NCI-H82 treated with DMSO at 0.1 percent for 48 hours (cell line): Measurements from ENCODE around the gene CD74.
"Not testable (repeated sequence)": the region's sequence is repeated elsewhere in the genome, so short reads cannot be mapped to it uniquely, and the experiment has no call there.

Experiments
- DNase-seq: peaks from one replicate; lab custom pipeline; 2025; ENCODE audit not compliant: unreplicated experiment; lab: John Stamatoyannopoulos, UW

CD74 gene

DNA sequence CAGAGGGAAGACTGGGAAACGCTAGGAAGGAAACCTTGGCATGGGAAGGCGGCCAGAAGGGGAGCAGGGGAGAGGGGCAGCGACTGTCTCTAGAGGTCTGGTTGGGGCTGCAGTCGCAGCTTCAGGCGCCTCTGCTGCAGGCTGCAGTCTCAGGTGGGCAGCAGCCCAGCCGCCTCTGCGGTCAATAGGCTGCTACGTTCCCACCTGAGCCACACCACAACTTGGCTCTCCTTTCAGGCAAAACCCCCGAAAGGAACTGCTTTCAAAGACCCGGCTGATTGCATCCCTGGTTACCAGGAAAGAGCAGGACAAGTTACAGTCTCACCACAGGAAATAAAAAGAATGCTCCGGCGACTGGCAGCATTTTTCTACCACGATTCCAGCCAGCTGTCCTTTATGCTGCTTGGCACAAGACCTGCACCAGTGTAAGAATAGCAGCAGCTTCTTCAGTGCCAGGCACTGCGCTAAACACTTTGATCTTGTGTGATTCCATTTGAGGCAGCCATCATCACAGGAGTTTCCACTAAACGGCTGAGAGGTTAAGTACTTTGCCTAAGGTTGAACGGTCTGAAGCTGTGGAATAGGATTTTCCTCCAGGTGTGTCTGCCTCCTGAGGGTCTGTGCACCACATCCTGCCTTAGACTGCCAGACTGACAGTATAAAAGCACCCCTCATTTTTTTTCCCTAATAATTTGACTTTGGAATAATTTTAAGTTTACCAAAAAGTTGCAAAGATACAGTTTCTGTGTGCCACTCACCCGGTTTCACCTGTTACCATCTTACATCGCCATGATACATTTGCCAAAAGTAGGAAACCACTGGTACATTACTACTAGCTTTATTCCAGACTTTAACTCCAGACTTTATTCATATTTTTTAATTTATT lies 29.3 kb upstream of the CD74 start:
- no peak for DNase-seq

DNA sequence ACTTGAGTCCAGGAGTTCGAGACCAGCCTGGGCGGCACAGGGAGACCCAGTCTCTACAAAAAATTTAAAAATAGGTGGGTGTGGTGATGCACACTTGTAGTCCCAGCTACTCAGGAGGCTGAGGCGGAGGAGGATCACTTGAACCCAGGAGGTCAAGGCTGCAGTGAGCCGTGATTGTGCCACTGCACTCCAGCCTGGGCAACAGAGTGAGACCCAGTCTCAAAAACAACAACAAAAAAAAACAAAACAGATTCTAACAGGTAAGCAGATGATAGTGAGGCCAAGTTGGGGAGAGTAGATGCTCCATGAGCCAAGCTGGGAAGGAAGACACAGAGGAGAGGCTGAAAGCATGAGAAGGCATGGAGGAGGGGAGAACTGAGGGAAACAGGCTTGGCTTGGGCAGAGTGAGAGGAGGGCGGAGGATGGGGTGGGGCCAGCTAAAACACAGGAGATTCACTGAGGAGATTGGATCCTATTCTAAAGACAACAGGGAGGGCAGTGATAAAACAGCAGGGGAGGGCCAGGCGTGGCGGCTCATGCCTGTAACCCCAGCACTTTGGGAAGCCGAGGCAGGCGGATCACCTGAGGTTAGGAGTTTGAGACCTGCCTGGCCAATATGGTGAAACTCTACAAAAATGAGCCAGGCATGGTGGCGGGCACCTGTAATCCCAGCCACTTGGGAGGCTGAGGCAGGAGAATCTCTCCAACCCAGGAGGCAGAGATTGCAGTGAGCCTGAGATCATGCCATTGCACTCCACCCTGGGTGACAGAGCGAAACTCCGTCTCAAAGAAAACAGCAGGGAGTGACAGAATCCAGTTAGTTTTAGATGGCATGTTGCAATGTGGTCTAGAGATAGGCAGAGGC lies 28.5 kb upstream of the CD74 start:
- no peak for DNase-seq

DNA sequence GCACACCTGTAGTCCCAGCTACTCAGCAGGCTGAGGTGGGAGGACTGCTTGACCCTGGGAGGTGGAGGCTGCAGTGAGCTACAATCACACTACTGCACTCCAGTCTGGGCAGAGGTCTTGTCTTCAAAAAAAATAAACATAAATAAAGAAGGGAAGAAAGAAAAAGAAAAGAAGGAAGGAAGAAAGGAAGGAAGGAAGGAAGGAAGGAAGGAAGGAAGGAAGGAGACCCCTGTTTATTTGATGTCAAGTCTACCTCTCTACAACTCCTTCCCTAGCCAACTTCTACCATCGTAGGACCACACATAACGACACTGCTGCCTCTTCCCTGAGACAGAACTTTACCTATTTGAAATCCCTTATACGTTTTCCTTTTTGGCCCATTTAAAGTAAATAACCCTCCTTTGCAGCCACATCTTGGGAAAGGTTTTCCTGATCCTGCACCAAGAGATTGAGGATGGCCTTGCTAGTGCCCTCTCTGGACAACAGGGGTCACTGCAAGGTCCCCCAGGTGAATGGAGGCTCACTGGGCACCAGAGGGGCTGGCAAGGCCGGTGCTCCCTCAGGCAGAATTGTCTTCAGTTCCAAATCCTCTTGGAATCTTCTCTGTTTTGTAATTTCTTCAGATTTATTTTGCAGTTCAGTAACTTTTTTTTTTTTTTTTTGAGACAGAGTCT lies 26.3 kb upstream of the CD74 start:
- DNase-seq: no peak

DNA sequence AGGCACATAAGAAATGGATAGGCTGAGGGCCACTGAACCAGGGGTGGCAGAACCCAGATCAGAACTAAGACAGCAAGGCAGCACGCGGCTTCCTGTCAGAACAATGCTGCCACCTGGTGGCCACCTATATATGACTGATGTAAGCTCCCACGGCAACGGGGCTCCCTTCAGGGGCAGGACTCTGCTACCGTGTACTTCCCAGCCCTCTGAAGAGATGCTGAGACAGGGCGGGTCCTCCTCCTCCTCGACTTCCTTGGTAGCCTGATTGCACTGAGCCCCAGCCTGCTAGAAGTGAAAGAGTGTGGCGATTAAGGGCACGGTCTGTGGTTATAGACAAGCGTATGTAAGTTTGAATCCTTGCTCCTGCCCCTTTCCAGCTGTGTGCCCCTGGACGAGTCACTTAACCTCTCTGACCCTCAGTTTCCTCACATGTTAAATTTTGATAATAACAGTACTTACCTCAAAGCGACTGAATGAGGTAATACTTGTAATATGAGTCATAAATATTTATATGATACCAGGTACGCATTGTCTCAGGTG lies 23.5 kb upstream of the CD74 start:
- peak; percentile 79 for DNase-seq

DNA sequence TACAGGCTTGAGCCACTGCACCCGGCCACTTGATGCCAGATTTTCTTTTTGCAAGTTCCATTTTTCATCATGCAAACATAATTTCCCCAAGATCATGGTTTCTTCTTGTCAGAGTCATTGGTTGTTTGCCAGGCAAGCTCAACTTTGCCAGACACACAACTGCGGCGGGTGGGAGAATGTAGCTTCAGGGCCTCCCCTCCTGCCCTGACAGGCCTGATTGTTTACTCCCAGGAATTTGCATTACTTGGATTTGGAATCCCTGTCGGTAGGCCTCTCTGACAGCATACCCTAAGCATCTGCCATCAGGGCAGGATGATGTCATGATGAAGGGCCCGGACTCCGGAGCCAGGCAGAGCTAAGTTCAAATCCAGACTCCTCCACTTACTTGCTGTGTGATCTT lies 21.8 kb upstream of the CD74 start:
- DNase-seq: no peak

DNA sequence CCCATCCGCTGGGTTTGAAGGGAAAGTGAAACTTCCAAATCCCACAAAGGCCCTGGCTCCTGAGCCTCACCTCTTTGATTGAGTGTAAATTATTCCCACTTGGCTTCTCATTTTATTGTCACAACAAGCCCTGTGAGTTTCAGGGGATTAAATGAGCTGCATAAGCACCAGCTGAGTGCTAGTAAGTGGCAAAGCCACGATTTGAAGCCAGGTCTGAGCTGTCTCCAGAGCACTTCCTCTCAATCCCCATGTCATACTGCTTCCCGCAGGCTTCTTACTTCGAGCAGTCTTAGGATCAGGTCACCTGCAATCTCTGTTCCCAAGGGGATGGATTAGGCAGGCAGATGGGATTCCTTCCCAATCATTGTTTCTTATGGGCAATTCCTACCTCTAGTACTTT lies 18.9 kb upstream of the CD74 start:
- DNase-seq: peak; percentile 75

DNA sequence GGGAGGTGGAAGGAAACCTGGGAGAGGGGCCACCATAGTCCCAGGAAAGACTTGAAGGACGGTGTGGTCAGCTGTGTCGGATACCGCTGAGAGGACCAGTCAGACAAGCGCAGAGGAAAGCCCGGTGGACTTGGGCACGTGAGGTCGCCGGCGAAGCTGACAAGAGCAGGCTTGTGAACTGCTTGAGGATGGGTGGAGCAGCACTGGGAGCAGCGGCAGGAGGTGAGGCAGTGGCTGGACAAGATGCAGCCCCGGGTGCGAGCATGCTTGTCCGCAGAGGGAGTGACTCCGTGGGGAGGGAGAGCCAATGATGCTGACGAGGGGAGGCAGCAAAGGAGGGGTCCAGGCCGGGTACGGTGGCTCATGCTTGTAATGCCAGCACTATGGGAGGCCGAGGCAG lies 18.3 kb upstream of the CD74 start:
- DNase-seq: no peak

DNA sequence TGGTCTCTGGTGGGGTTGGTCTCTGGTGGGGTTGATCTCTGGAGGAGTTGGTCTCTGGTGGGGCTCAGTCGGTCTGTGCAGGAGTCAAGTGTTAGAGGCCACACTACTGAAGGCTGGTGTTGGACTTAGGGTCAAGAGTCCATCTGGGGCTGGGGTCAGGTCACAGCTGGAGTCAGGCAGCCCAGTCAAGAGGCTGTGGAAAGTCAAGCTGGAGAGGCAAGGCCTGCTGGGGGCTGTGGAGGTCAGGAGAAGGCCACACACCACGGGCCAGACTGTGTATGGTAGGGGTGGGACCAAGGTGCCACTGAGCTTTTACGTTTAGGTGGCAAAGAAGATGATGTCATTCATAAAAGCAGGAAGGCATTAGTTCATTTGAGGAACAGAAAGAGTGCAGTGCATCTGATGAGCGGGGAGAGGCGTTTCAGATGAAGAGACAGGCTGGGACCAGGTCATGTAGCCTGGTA lies 16.7 kb upstream of the CD74 start:
- DNase-seq: no peak

DNA sequence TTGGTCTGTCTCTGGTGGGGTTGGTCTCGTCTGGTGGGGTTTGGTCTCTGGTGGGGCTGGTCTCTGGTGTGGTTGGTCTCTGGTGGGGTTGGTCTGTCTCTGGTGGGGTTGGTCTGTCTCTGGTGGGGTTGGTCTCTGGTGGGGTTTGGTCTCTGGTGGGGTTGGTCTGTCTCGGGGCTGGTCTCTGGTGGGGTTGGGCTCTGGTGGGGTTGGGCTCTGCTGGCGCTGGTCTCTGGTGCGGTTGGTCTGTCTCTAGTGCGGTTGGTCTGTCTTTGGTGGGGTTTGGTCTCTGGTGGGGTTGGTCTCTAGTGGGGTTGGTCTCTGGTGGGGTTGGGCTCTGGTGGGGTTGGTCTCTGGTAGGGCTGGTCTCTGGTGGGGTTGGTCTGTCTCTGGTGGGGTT lies 16.3 kb upstream of the CD74 start:
- no peak for DNase-seq

DNA sequence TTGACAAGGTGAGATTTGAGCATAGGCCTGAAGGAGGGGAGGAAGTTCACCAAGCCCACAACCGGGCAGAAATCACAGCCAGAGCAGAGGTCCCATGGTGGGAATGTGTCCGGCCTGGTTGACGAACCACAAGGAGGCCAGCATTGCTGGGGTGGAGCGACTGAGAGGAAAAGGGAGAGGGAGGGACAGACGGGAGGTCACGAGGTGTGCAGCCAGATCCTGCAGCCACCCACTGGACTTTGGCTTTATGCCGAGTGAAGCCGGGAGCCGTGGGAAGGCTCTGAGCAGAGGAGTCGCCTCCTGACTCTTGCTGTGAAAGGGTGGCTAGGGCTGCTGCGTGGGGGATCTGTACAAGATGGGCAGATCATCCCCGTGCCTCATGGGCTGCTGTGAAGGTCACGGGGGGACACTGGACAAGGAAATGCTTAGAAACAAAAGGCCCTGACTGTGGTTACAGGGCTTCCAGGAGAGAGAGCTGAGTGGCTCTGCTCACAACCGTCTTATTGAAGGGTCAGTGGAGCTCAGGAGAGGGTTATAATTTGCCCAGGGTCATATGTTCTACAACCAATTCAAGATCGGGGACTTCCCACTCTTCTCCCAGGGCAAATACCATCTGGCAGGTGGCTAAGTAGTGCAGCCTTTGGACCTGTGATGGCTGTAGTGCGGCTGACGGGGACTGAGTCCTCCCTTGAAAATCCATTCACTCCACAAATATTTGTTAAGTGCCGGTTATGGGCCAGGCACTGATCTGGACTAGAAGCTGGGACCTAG lies 15.6 kb upstream of the CD74 start:
- no peak for DNase-seq

DNA sequence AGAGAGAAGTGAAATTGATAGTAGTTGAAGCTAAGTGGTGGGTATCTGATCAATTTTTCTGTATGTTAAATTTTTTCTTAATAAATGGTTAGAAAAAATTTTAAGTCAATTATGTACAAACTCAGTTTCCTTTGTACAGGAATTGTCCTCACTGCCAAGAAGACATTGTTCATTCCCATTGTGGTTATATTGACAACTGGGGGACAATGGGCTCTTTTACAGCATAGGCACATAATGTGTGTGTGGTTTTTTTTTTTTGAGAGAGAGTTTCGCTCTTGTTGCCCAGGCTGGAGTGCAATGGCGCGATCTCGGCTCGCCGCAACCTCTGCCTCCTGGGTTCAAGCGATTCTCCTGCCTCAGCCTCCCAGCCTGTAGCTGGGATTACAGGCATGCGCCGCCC lies 13.5 kb upstream of the CD74 start:
- DNase-seq: not testable (repeated sequence)

DNA sequence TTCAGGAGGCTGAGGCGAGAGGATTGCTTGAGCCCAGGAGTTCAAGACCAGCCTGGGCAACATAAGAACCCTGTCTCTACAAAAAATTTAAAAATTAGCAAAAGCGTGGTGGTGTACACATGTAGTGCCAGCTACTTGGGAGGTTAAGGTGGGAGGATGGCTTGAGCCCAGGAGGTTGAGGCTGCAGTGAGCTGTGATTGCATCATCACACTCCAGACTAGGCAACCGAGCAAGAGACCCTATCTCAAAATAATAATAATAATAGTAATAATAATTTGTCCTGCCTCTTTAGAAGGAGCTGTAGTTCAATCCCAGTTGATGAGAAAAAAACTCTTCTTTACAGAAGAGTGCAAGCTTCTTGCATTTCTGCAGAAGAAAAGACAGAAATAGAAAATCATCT lies 10.0 kb upstream of the CD74 start:
- no peak for DNase-seq

DNA sequence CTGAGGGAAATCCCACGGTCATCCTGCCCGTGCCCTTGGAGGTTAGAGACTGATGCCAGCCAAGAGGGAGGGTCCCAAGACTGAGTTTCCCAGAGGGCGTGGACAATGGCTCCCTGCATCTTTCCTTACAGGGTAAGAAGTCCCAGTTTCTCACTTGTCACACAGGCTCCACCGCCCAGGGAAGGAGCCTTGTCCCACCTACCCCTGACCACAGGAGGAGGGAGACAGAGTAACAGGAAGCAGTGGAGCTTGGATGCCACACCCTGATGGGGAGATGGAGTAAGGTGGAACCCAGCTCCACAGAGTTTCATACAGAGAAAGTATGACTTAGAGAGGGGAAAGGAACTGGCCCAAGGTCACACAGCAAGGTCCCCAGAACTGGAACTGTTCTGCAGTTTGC lies 9.4 kb upstream of the CD74 start:
- no peak for DNase-seq

DNA sequence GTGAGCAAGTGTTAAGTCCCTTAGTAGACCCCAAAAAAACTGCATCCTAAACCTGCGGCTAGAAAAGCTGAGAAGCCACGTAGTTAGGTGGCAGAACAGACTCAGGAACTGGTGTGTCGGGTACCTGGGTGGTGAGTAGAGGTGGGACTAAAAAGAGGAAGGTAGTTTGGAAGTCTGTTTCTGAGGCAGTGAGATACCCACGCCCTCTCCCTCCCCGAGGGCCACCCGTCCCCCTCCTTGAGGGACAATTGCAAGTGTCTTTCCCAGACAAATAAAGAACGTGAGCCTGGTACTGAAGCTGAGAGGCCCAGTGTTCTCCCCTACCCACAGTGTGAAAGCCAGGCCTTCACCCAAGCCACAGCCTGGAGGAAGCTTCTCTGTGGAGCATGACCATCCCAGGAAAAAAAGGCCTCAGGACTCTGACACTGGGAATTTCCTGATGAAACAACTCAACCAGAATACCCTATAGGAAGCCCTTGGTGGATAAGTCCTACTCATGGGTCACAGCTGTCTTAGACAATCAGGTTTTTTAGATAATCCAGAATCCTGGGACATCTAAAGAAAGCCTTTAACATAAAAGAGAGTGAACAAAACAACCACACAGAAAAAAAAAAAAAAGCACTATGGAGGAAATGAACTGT lies 7.0 kb upstream of the CD74 start:
- DNase-seq: no peak

DNA sequence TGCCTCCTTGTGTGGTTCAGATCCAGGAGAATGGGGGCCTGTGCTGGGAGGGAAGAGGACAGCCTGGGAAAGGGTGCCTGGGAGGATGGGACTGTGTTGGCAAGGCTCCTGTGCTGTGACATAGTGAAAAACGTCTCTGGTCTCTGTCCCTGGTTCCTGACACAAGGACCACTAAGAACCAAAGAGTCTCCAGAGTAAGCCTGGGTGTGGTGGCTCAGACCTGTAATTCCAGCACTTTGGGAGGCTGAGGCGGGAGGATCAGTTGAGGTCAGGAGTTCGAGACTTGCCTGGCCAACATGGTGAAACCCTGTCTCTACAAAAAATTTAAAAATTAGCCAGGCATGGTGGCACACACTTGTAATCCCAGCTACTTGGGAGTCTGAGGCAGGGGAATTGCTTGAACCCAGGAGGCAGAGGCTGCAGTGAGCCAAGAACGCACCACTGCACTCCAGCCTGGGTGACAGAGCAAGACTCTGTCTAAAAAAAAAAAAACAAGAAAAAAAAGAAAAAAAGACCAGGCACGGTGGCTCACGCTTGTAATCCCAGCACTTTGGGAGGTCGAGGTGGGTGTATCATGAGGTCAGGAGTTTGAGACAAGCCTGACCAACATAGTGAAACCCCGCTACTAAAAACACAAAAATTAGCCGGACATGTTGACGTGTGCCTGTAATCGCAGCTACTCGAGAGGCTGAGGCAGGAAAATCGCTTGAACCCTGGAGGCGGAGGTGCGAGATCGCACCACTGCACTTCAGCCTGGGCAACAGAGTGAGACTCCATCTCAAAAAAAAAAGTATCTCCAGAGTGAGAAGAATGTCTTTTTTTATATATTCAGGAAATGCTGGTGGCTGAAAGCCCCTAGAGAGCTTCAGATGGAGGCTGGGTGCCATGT lies 1.4 kb upstream of the CD74 start:
- DNase-seq: not testable (repeated sequence)

DNA sequence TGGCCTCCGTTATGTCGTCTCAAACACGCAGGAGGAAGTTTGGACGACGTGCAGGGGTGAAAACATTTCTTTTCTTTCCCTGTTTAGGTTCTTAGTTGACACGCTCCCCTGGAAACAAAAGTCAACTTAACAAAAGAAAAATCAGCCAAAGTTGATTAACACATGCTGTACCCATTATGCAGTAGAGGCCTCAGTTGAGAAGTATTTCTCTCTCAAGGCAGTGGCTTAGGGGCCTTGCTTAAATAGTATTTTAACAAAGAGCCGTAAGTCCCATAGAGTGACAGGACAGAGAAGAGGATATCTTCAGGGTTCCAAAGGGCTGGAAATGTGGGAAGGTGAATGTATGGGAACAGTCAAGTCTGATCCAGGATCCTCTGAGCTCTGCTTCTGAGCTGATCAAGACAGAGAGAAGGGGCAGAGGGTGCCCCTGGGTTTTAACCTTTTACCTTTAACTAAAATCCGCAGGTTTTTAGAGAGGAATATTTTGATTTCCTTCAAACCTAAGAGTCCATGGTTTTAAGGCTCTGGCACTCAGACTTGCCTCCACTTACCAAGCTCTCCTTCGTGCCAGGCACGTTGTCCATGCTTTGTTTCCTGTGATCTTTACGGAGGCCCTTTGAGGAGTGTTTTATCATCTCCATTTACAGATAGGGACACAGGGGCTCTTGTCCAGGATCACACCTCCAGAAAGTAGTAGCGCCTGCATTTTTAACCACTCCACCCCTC lies 629 bp upstream of the CD74 start:
- no peak for DNase-seq

DNA sequence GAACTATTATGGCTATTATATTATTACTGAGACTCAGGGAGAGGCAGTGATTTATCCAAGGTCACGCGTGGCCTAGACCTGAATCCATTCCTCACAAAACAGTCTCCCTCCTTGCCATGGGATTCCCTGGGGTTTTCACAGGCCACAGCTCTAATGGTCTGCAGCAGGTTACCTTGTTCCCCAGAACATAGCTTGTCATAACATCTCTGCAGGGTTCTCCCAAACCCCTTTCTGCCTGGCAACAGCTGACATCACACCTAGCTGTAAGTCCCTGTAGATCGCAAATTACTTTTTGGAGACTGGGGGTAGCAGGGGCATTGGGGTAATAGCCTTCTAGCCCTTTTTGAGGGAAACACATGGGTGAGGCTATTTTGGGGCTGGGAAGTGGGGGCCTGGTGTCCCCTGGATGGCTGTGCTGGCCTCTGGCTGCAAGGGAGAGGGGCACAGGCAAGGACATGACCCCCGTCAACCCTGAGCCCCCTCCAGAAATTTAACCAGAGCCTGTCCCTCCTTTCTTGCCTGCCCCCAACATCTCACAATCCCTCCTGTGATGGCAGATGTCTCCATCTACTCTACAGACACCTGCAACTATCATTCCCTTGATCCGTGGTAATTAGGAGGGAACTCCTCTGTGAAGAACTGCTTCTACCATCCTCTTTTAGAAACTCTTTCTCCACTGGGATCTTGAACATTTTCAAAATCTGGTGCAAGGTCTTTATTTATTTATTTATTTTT lies 1.3 kb downstream of the CD74 start:
- no peak for DNase-seq
